Activated CD4-positive, alpha-beta memory T cell treated with anti-CD3 and anti-CD28 coated beads, Interleukin-2, amount 10 ng/mL, durations not matched to agents 7 days and 5 days (primary cell): ENCODE results near the gene TBCC. TPM values are rescaled to one million over a fixed set of nuclear protein-coding genes. Genes with fewer than 3 reads are reported as not detected.
"Not testable (repeated sequence)": the region's sequence is repeated elsewhere in the genome, so short reads cannot be mapped to it uniquely, and the experiment has no call there.

ENCODE experiments used
- CTCF ChIA-PET: fragments of 350-600 bp; sonication (Branson Sonifier 250); formaldehyde crosslinking; loops from one replicate; lab custom pipeline; 2021; ENCODE audit warnings: antibody characterized with exemption, inconsistent platforms; lab: Charles Lee
- POLR2A ChIA-PET: fragments of 350-600 bp; sonication (Branson Sonifier 250); formaldehyde crosslinking; loops from one replicate; lab custom pipeline; 2021; ENCODE audit warnings: antibody characterized with exemption; lab: Charles Lee
- DNase-seq: peaks from one replicate; pipeline ENCODE4 v3.0.0-alpha.2; 2020
- H3K27ac Mint-ChIP-seq: one replicate; pipeline ENCODE4 v1.8.0; 2021; ENCODE audit warnings: mild to moderate bottlenecking, mixed read lengths
- H3K27me3 Mint-ChIP-seq: one replicate; pipeline ENCODE4 v1.8.0; 2021; ENCODE audit warnings: mixed read lengths
- H3K36me3 Mint-ChIP-seq: one replicate; pipeline ENCODE4 v1.8.0; 2021; ENCODE audit warnings: low read depth, mixed read lengths
- H3K4me1 Mint-ChIP-seq: one replicate; pipeline ENCODE4 v1.8.0; 2021; ENCODE audit warnings: mixed read lengths
- H3K4me3 Mint-ChIP-seq: one replicate; pipeline ENCODE4 v1.8.0; 2021; ENCODE audit warnings: mild to moderate bottlenecking, mixed read lengths
- H3K9me3 Mint-ChIP-seq: one replicate; pipeline ENCODE4 v1.8.0; 2021; ENCODE audit warnings: mixed read lengths
- total RNA-seq, 2 experiments: library from RNA; stranded (reverse); gene quantifications; one replicate each; pipeline ENCODE4 v1.2.3, GENCODE V29; 2021

Gene TBCC
- total RNA-seq, 2 experiments from 2014 or later = 33.7 to 34.9 TPM

DNA sequence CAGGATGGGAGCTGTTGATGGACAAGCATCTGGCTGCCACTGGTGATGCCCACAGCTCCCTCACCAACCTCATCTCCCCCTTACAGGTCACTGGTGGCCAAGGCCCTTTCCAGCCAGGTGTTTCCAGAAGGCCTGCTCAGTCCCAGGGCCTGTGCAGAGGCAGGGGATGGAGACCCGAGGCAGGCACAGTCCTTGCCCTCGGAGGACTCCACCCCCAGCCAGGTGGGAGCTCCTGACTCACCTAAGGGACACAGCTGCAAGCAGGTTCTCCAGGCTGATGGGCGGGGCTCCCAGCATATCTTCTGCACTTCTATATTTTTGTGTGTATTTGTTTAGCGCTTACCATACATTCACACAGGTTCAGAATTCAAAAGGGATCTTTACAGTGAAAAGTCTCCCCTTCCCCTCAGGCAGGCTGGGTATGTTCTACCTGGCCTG lies 40.9 kb downstream of the TBCC start:
- POLR2A ChIA-PET = no interaction called here
- no peak overlapping the region for H3K27ac Mint-ChIP-seq
- DNase-seq = no peak
- peaks cover 6% of the 10 kb centered on the region for H3K4me1 Mint-ChIP-seq
- CTCF ChIA-PET = interaction anchor here (1.7 kb wide), 1 partner anchor 21 kb away, joined by 6 read pairs; no protein-coding TSS in a partner anchor
- H3K4me3 Mint-ChIP-seq = no peak overlapping the region
- no peaks in the 10 kb centered on the region for H3K27me3 Mint-ChIP-seq
- no peaks in the 10 kb centered on the region for H3K36me3 Mint-ChIP-seq
- H3K9me3 Mint-ChIP-seq = no peaks in the 10 kb centered on the region

- no peaks in the 10 kb centered on the region for H3K27me3 Mint-ChIP-seq
- DNase-seq = no peak
- POLR2A ChIA-PET = no interaction called here
- H3K27ac Mint-ChIP-seq = no peak overlapping the region
- no peaks in the 10 kb centered on the region for H3K9me3 Mint-ChIP-seq
- CTCF ChIA-PET = interaction anchor here (1.7 kb wide), 1 partner anchor 22 kb away, joined by 6 read pairs; no protein-coding TSS in a partner anchor
- no peak overlapping the region for H3K4me3 Mint-ChIP-seq
- no peaks in the 10 kb centered on the region for H3K36me3 Mint-ChIP-seq
- peaks cover 6% of the 10 kb centered on the region for H3K4me1 Mint-ChIP-seq
Observed at GRCh38 chr6:42704251-42704936, 41.5 kb downstream of the TBCC start.

- H3K9me3 Mint-ChIP-seq, CTCF ChIA-PET, H3K36me3 Mint-ChIP-seq, H3K4me3 Mint-ChIP-seq, H3K27ac Mint-ChIP-seq, H3K4me1 Mint-ChIP-seq, DNase-seq, H3K27me3 Mint-ChIP-seq: not testable (repeated sequence)
- POLR2A ChIA-PET = interaction anchor here (1.2 kb wide), 1 partner anchor 176 kb away, joined by 3 read pairs; the partner anchor contains the start of gene RPL7L1
Observed at GRCh38 chr6:42702786-42703185, 43.1 kb downstream of the TBCC start.

DNA sequence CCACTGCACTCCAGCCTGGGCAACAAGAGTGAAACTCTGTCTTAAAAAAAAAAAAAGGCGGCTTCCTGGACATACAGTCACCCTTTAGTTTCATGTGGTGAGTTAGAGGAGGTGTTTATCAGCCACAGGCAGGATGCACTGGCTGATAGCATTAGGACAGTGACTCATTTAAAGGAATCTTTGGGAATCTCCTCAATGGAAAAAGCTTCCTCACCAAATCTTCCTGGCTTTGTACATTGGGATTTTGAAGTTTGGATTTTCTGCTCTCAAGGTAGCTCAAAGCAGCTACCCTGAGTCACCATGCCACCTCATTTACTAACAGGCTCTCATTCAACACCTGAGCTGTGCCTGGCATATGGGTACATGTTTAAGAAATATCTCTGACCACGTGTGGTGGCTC lies 43.7 kb downstream of the TBCC start:
- POLR2A ChIA-PET = interaction anchor here (1.2 kb wide), 1 partner anchor 177 kb away, joined by 3 read pairs; the partner anchor contains the start of gene RPL7L1
- CTCF ChIA-PET = interaction anchor here (1.1 kb wide), 1 partner anchor 24 kb away, joined by 3 read pairs; no protein-coding TSS in a partner anchor
- Mint-ChIP-seq H3K9me3 (no peaks in the 10 kb centered on the region), H3K36me3 (no peaks in the 10 kb centered on the region), H3K4me3 (no peak overlapping the region), H3K27ac (no peak overlapping the region), H3K27me3 (no peaks in the 10 kb centered on the region), H3K4me1 (peaks cover 1% of the 10 kb centered on the region)
- DNase-seq = no peak

- no peak for DNase-seq
- Mint-ChIP-seq H3K36me3 (peaks cover 12% of the 10 kb centered on the region), H3K4me3 (no peak overlapping the region), H3K9me3 (no peaks in the 10 kb centered on the region), H3K27ac (no peak overlapping the region), H3K27me3 (no peaks in the 10 kb centered on the region), H3K4me1 (peaks cover 16% of the 10 kb centered on the region)
- POLR2A ChIA-PET = interaction anchor here (1.2 kb wide), 1 partner anchor 48 kb away, joined by 4 read pairs; the partner anchor contains the start of gene TBCC
- CTCF ChIA-PET = interaction anchor here (0.6 kb wide), 1 partner anchor 1538 kb away, joined by 3 read pairs; no protein-coding TSS in a partner anchor
Observed at GRCh38 chr6:42698217-42698616, 47.7 kb downstream of the TBCC start.

DNA sequence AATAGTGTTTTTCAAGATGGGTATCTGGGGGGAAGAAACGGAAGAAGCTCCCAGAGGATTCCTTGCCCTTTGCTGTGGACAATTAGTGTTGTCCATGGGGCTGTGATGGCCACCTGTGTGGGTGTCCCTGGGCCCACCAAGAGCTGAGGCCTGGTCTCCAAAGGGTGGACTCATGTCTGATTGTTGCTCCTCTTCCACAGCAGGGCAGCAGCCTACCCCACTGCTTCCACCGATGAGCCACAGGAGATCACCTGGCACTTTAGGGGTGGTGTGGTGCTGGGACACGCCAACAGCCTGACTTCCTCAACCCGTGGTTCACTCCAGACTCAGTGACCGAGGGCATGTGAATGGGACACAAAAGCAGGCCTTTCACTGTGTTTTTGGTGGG lies 48.6 kb downstream of the TBCC start:
- Mint-ChIP-seq H3K4me1 (peaks cover 25% of the 10 kb centered on the region), H3K36me3 (peaks cover 20% of the 10 kb centered on the region), H3K27me3 (no peaks in the 10 kb centered on the region), H3K27ac (no peak overlapping the region), H3K4me3 (no peak overlapping the region), H3K9me3 (no peaks in the 10 kb centered on the region)
- ChIA-PET POLR2A (no interaction called here), CTCF (no interaction called here)
- no peak for DNase-seq

- no peak for DNase-seq
- CTCF ChIA-PET = no interaction called here
- POLR2A ChIA-PET = interaction anchor here (1.2 kb wide), 1 partner anchor 52 kb away, joined by 3 read pairs; no protein-coding TSS in a partner anchor
- Mint-ChIP-seq H3K4me1 (peaks cover 26% of the 10 kb centered on the region), H3K4me3 (no peak overlapping the region), H3K36me3 (peaks cover 24% of the 10 kb centered on the region), H3K27ac (no peak overlapping the region), H3K27me3 (no peaks in the 10 kb centered on the region), H3K9me3 (no peaks in the 10 kb centered on the region)
Observed at GRCh38 chr6:42696526-42697267, 49.2 kb downstream of the TBCC start.

GRCh38 chr6:42694586-42694985 lies 51.3 kb downstream of the TBCC start:
- Mint-ChIP-seq H3K4me1 (peaks cover 35% of the 10 kb centered on the region), H3K27ac (no peak overlapping the region), H3K4me3 (no peak overlapping the region), H3K36me3 (peaks cover 42% of the 10 kb centered on the region), H3K9me3 (no peaks in the 10 kb centered on the region), H3K27me3 (no peaks in the 10 kb centered on the region)
- ChIA-PET POLR2A (interaction anchor here (0.7 to 1.8 kb wide), 2 partner anchors 32 to 196 kb away, joined by 3 to 6 read pairs; a partner anchor contains a TSS), CTCF (interaction anchor here (1.9 to 4.0 kb wide), 3 partner anchors 32 to 185 kb away, joined by 4 to 22 read pairs (median 20); partner anchors contain the start of gene RPL7L1)
- DNase-seq = no peak

Other genes with a start within 250 kb of the TBCC start
- gene UBR2, start 182.1 kb downstream of the TBCC start, total RNA-seq = 10 to 100 TPM; 34.0 to 36.2 TPM
- gene PRPH2, start 23.5 kb downstream of the TBCC start, total RNA-seq = not detected
- 10 to 100 TPM; 27.9 to 28.1 TPM for gene BICRAL, start 35.9 kb upstream of the TBCC start, total RNA-seq
- gene RPL7L1, start 133.5 kb upstream of the TBCC start, total RNA-seq = 10 to 100 TPM; 71.4 to 74.2 TPM
- not detected for gene PTCRA, start 169.9 kb upstream of the TBCC start, total RNA-seq
- 10 to 100 TPM; 51.1 to 53.2 TPM for gene CNPY3, start 183.4 kb upstream of the TBCC start, total RNA-seq
- under 1 TPM; 0.38 to 0.60 TPM for gene GNMT, start 214.7 kb upstream of the TBCC start, total RNA-seq
- gene PEX6, start 233.1 kb upstream of the TBCC start, total RNA-seq = 10 to 100 TPM; 27.4 to 29.1 TPM
- gene PPP2R5D, start 238.5 kb upstream of the TBCC start, total RNA-seq = 10 to 100 TPM; 56.8 to 59.3 TPM